ENCODE results near the gene DAAM1.
A peak's percentile ranks its signal among the peaks of the same experiment; 100 is the strongest.

Gene DAAM1

DNA sequence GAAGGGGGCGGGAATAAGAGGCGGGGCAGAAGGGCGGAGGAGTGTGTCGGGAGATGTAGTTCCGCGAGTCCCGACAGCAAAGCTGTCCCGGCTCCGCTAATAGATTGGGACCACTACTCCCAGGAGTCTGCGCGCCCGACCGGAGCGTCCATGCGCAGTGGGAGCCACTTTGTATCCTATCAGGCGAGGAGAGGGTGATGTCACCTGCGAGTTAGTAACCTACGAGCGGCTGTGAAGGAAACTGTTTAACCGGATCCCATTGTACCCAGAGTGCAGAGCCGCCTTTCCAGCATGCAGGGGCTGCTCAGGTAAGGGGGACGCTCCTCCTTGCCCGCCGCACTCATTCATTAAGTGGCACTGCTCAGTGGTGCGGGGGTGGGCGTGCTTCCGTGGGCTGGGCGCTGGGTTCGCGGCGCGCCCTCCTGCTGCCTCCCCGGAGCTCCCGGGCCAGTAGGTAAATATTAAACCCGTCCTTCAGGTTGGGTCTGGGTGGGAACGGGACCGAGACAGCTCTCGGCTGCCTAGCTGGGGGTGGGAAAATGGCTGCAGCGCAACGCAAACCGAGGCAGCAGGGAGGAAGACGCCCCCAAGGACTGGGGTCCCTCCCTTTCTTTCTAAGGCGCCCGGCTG, at the start of gene DAAM1:
TSS of gene DAAM1 (plus strand) at position 207 of the 630 bp plus-strand sequence. CDS start 74,811 bp downstream, outside the sequence.
- Histone ChIP-seq H2AFZ (ENCODE audit: low read length, unreplicated experiment) (peak within 1 kb of the TSS; percentile 92), H3K4me1 (ENCODE audit: control insufficient read depth, insufficient read depth, low read length, unreplicated experiment) (peaks cover 7% of the 10 kb centered on the region), H3K27ac (ENCODE audit: low read depth, low read length) (peak within 1 kb of the TSS; percentile 49), H3K79me2 (ENCODE audit: control insufficient read depth, insufficient read depth, low read length, unreplicated experiment) (peaks cover 36% of the 10 kb centered on the region), H3K4me3 (ENCODE audit: low read depth, low read length) (peak within 1 kb of the TSS; percentile 98), H3K27me3 (ENCODE audit: insufficient read depth, low read length) (peaks cover 8% of the 10 kb centered on the region; the same call in 1 of the 2 replicates), H3K36me3 (ENCODE audit: insufficient read depth, low read length) (no peaks in the 10 kb centered on the region)

DNA sequence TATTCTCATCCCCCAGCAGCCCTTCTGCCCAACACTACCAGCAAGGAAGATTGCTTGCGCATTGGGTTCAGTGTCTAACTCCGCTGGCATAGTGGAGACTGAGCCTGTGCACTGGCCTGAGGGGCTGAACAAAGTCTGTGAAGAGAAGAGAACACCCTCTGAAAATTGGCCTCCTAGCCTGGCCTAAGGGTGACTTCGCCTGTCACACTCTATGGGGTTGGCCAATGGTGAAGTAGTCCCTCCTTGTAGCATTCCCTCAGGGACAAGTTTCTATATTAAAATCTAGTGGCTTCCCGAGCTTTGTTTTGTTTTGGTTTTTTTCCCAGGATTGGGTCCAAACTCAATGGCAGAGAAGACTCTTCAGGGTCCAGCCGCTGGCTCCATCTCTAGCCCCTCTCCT, 49.1 kb upstream of the DAAM1 start:
- Histone ChIP-seq H3K4me3 (ENCODE audit: low read depth, low read length) (no peak overlapping the region), H3K27me3 (ENCODE audit: insufficient read depth, low read length) (no peaks in the 10 kb centered on the region), H3K36me3 (ENCODE audit: insufficient read depth, low read length) (no peaks in the 10 kb centered on the region), H3K79me2 (ENCODE audit: control insufficient read depth, insufficient read depth, low read length, unreplicated experiment) (no peaks in the 10 kb centered on the region), H3K27ac (ENCODE audit: low read depth, low read length) (no peak overlapping the region), H3K4me1 (ENCODE audit: control insufficient read depth, insufficient read depth, low read length, unreplicated experiment) (no peaks in the 10 kb centered on the region), H2AFZ (ENCODE audit: low read length, unreplicated experiment) (no peak overlapping the region)

DNA sequence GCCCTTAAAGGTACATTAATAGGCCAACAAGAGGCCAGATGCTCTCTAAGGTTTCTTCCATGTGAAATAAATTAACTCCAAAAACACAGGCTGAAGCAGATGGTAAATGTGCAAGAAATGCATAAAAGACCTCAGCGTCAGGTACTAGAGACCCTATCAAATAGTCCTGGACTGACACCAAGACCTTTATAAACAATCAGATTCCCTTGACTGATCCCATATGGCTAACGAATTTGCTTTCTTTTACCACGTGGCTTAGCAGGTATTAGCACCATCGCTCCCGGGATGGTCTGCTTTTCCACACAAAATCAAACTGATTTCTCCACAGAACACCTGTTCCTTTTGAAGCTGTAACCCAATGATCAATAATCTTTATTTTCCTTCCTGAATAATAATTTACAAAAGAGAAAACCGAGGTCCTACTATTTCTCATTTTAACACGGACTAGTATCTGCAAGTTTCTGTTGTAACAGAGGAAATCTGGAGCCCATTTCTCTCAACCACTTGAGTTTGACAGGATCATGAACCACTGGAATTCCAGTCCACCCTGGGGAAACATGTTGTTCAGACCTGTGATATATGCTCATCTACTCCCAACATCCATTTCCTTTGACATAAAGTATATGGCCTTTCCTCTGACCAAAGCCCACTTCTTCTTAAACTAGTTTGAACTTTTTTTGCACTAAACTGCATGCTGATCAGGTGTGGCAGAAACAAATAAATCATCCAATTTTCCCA, 48.2 kb upstream of the DAAM1 start:
- Histone ChIP-seq H3K79me2 (ENCODE audit: control insufficient read depth, insufficient read depth, low read length, unreplicated experiment) (no peaks in the 10 kb centered on the region), H3K36me3 (ENCODE audit: insufficient read depth, low read length) (no peaks in the 10 kb centered on the region), H3K27ac (ENCODE audit: low read depth, low read length) (no peak overlapping the region), H3K4me3 (ENCODE audit: low read depth, low read length) (no peak overlapping the region), H3K4me1 (ENCODE audit: control insufficient read depth, insufficient read depth, low read length, unreplicated experiment) (no peaks in the 10 kb centered on the region), H3K27me3 (ENCODE audit: insufficient read depth, low read length) (no peaks in the 10 kb centered on the region), H2AFZ (ENCODE audit: low read length, unreplicated experiment) (no peak overlapping the region)

DNA sequence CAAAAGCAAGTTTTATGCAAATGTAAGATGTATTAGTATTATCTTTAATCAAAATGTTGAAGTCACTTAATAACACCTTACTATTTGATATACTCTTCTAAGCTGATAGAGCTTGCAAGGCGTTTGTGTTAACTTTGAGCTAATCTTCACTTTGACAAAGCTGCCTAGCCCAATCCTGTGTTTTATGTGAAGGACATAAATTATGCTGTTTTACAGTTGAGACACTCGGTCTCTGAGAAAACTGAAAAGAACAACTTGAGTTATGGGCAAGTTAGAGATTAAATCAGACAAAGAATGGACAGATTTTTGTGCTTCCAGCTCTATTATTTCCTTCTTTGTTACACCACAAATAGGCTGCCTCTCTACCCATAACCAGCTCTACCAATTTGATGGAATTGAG, 42.0 kb upstream of the DAAM1 start:
- H3K27ac ChIP-seq (ENCODE audit: low read depth, low read length): no peak overlapping the region
- H3K27me3 ChIP-seq (ENCODE audit: insufficient read depth, low read length): no peaks in the 10 kb centered on the region
- H2AFZ ChIP-seq (ENCODE audit: low read length, unreplicated experiment): no peak overlapping the region
- no peaks in the 10 kb centered on the region for H3K79me2 ChIP-seq (ENCODE audit: control insufficient read depth, insufficient read depth, low read length, unreplicated experiment)
- no peaks in the 10 kb centered on the region for H3K36me3 ChIP-seq (ENCODE audit: insufficient read depth, low read length)
- H3K4me3 ChIP-seq (ENCODE audit: low read depth, low read length): no peak overlapping the region
- H3K4me1 ChIP-seq (ENCODE audit: control insufficient read depth, insufficient read depth, low read length, unreplicated experiment): no peaks in the 10 kb centered on the region

DNA sequence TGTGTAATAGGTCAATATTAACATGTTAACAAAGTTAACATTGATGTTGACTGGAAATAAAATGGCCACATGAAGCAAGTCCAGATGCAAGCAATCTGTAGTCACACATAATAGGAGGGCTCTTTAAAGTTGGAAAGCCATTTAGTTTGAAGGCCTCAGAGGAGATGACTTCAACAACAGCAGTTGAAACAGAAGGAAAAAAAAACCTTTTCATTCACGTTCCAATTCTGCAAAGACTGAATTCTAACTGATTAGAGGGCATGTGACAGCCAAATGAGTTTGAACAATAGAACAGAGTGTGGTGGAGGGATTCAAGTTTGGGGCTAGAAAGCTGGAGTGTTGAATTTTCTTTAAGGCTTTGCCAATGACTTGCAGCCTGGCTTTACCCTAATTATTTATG, 41.5 kb upstream of the DAAM1 start:
- H2AFZ ChIP-seq (ENCODE audit: low read length, unreplicated experiment): no peak overlapping the region
- no peaks in the 10 kb centered on the region for H3K36me3 ChIP-seq (ENCODE audit: insufficient read depth, low read length)
- H3K27me3 ChIP-seq (ENCODE audit: insufficient read depth, low read length): no peaks in the 10 kb centered on the region
- no peak overlapping the region for H3K27ac ChIP-seq (ENCODE audit: low read depth, low read length)
- no peak overlapping the region for H3K4me3 ChIP-seq (ENCODE audit: low read depth, low read length)
- no peaks in the 10 kb centered on the region for H3K79me2 ChIP-seq (ENCODE audit: control insufficient read depth, insufficient read depth, low read length, unreplicated experiment)
- H3K4me1 ChIP-seq (ENCODE audit: control insufficient read depth, insufficient read depth, low read length, unreplicated experiment): no peaks in the 10 kb centered on the region

DNA sequence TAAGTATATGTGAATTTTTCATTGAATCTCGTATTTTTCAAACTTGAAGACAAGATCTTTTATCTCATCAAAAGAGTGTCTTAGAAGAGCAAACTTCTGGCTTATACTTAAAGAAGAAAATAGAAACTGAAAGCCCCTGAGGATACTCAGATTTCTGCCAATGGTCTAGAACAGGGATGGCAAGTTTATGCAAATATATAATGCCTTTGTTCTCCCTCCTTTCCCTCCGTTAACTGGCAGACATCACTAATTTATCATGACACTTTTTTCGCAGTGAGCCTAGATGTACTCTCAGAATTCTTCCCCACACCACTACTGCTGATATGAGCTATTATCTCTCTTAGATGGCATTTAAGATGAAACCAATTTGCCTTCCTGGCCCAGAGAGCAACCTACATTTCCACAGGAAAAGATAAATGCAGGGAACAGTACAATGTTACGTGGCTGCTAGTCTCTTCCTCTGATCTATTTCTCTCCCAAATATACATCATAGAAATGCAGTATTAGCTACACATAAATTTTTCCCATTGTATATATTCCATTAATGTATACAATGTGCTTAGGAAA, 40.0 kb upstream of the DAAM1 start:
- Histone ChIP-seq H3K79me2 (ENCODE audit: control insufficient read depth, insufficient read depth, low read length, unreplicated experiment) (no peaks in the 10 kb centered on the region), H2AFZ (ENCODE audit: low read length, unreplicated experiment) (no peak overlapping the region), H3K27me3 (ENCODE audit: insufficient read depth, low read length) (no peaks in the 10 kb centered on the region), H3K4me1 (ENCODE audit: control insufficient read depth, insufficient read depth, low read length, unreplicated experiment) (no peaks in the 10 kb centered on the region), H3K4me3 (ENCODE audit: low read depth, low read length) (no peak overlapping the region), H3K36me3 (ENCODE audit: insufficient read depth, low read length) (no peaks in the 10 kb centered on the region), H3K27ac (ENCODE audit: low read depth, low read length) (no peak overlapping the region)

DNA sequence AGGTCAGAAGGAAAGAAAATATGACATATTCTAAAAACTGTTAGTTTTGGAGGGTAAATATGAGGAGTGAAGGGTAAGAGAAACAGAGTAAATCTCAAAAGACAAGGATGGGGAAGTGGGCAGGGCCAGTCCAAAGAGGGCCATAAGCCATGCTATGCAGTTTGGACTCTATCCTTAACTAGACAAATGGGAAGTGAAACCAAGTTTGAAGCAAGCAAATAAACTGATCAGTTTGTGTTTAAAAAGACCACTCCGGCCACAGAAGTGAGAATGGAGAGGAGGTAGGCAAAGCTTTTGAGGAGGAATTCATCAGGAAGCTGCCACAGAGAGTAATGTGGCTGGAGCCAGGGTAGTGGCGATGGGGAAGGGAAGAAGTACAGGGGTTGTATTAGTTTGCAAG, 37.5 kb upstream of the DAAM1 start:
- Histone ChIP-seq H3K36me3 (ENCODE audit: insufficient read depth, low read length) (no peaks in the 10 kb centered on the region), H3K27ac (ENCODE audit: low read depth, low read length) (no peak overlapping the region), H2AFZ (ENCODE audit: low read length, unreplicated experiment) (no peak overlapping the region)

DNA sequence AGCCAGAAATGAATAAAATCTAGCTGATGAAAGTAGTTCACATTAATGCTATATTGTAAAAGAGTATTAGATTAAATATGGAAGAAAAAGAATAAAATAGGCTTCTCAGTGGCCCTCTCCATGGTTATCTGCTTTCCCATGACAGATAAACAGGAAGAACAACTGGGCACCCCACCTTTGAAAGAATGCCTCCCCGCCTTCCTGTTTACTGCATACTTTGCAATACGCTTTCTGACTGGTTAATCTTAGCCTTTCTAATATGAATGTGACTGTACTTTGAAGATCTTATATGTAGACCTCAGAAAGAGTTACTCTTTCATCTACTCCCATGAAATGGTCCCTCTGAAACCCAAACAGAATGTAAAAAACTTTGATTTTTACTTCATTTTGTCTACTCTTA, 34.1 kb upstream of the DAAM1 start:
- H3K79me2 ChIP-seq (ENCODE audit: control insufficient read depth, insufficient read depth, low read length, unreplicated experiment): no peaks in the 10 kb centered on the region
- no peak overlapping the region for H3K4me3 ChIP-seq (ENCODE audit: low read depth, low read length)
- no peak overlapping the region for H3K27ac ChIP-seq (ENCODE audit: low read depth, low read length)
- no peaks in the 10 kb centered on the region for H3K27me3 ChIP-seq (ENCODE audit: insufficient read depth, low read length)
- H3K36me3 ChIP-seq (ENCODE audit: insufficient read depth, low read length): no peaks in the 10 kb centered on the region
- no peak overlapping the region for H2AFZ ChIP-seq (ENCODE audit: low read length, unreplicated experiment)
- no peaks in the 10 kb centered on the region for H3K4me1 ChIP-seq (ENCODE audit: control insufficient read depth, insufficient read depth, low read length, unreplicated experiment)

More for the DNA sequence above, 37.5 kb upstream of the DAAM1 start:
- no peaks in the 10 kb centered on the region for H3K27me3 ChIP-seq (ENCODE audit: insufficient read depth, low read length)
- no peaks in the 10 kb centered on the region for H3K4me1 ChIP-seq (ENCODE audit: control insufficient read depth, insufficient read depth, low read length, unreplicated experiment)
- H3K79me2 ChIP-seq (ENCODE audit: control insufficient read depth, insufficient read depth, low read length, unreplicated experiment): no peaks in the 10 kb centered on the region
- H3K4me3 ChIP-seq (ENCODE audit: low read depth, low read length): no peak overlapping the region

DNA sequence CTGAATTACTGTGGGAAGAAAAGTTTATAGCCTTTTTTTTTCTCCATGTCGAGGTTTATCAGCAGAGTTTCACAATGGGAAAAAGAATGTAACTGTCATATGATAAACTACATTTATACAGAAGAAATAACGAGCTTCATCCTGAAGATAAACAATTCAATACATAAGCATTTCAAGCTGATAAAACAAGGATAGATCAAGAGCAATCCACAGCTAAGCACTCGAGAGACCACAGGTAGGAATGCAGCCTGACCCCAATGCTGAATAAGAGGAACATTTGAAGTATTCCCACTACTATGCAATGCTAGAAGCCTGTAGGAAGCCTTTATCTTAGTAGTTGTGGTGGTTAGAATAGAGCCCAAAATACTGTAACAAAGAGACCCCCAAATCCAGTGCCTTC, 32.6 kb upstream of the DAAM1 start:
- Histone ChIP-seq H3K4me1 (ENCODE audit: control insufficient read depth, insufficient read depth, low read length, unreplicated experiment) (peaks cover 2% of the 10 kb centered on the region), H3K27me3 (ENCODE audit: insufficient read depth, low read length) (no peaks in the 10 kb centered on the region), H3K4me3 (ENCODE audit: low read depth, low read length) (no peak overlapping the region), H2AFZ (ENCODE audit: low read length, unreplicated experiment) (no peak overlapping the region), H3K27ac (ENCODE audit: low read depth, low read length) (no peak overlapping the region), H3K36me3 (ENCODE audit: insufficient read depth, low read length) (no peaks in the 10 kb centered on the region), H3K79me2 (ENCODE audit: control insufficient read depth, insufficient read depth, low read length, unreplicated experiment) (no peaks in the 10 kb centered on the region)

DNA sequence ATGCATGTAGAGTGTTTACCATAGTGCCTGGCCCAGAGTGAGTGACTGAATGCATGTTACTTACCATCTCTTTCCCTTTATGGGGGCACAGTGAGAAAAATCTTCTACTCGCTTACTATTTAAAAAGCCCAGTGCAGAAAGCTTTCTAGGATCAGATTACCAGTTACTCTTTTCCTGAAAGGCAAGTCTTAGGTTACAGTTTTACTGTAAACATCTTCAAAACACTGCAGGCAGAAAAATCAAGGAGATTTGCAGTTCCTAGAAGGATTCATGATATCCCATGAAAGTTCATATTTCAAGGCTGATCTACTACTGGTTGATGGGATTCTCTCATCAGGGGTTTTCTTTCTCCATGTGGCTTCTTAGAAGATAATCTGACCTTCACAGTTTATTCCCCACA, 29.3 kb upstream of the DAAM1 start:
- no peak overlapping the region for H3K27ac ChIP-seq (ENCODE audit: low read depth, low read length)
- peaks cover 17% of the 10 kb centered on the region for H3K4me1 ChIP-seq (ENCODE audit: control insufficient read depth, insufficient read depth, low read length, unreplicated experiment)
- H3K36me3 ChIP-seq (ENCODE audit: insufficient read depth, low read length): no peaks in the 10 kb centered on the region
- no peaks in the 10 kb centered on the region for H3K79me2 ChIP-seq (ENCODE audit: control insufficient read depth, insufficient read depth, low read length, unreplicated experiment)
- no peaks in the 10 kb centered on the region for H3K27me3 ChIP-seq (ENCODE audit: insufficient read depth, low read length)
- H3K4me3 ChIP-seq (ENCODE audit: low read depth, low read length): no peak overlapping the region
- H2AFZ ChIP-seq (ENCODE audit: low read length, unreplicated experiment): no peak overlapping the region

DNA sequence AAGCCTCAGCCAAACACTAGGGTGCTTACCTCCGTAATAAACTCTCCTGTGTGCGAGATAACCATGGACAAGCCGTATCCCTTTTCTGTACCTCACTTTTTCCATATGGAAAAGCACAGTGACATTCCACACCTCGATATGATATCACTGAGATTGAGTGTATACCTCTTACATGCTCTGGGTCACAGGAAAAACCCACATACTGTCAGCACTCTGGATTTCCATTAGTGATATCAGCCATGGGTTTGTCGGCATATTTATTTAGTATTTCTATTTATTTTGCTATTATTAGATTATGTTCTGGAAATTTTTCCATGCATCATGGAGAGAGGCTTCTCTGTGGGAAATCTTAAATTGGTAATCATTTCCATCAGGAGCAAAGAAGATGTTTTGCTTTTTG, 28.0 kb upstream of the DAAM1 start:
- H3K27me3 ChIP-seq (ENCODE audit: insufficient read depth, low read length): no peaks in the 10 kb centered on the region
- peaks cover 17% of the 10 kb centered on the region for H3K4me1 ChIP-seq (ENCODE audit: control insufficient read depth, insufficient read depth, low read length, unreplicated experiment)
- no peak overlapping the region for H3K27ac ChIP-seq (ENCODE audit: low read depth, low read length)
- H2AFZ ChIP-seq (ENCODE audit: low read length, unreplicated experiment): no peak overlapping the region
- no peaks in the 10 kb centered on the region for H3K79me2 ChIP-seq (ENCODE audit: control insufficient read depth, insufficient read depth, low read length, unreplicated experiment)
- H3K4me3 ChIP-seq (ENCODE audit: low read depth, low read length): no peak overlapping the region
- no peaks in the 10 kb centered on the region for H3K36me3 ChIP-seq (ENCODE audit: insufficient read depth, low read length)
